Loucy (cell line): ENCODE data around the gene ICA1L.

Experiments used
- H2AFZ ChIP-seq: fragments of 200-600 bp; sonication (generic); 2 replicates; pipeline ENCODE4 v1.6.0; 2016; ENCODE audit warnings: antibody characterized with exemption, mild to moderate bottlenecking, low read length, moderate library complexity
- H3F3A ChIP-seq: fragments of 200-600 bp; 2 replicates; pipeline ENCODE4 v1.6.0; 2016; ENCODE audit warnings: antibody characterized with exemption, low read depth, mild to moderate bottlenecking
- H3K27me3 ChIP-seq: fragments of 200-600 bp; sonication (generic); 2 replicates; pipeline ENCODE4 v1.6.1; 2014; ENCODE audit warnings: low read length, mild to moderate bottlenecking; ENCODE audit not compliant: insufficient read depth, poor library complexity, severe bottlenecking
- H3K36me3 ChIP-seq: fragments of 200-600 bp; sonication (generic); 2 replicates; pipeline ENCODE4 v1.6.1; 2016; ENCODE audit warnings: low read length; ENCODE audit not compliant: insufficient read depth
- H3K4me1 ChIP-seq: fragments of 200-600 bp; sonication (generic); 2 replicates; pipeline ENCODE4 v1.5.1; 2014; ENCODE audit warnings: low read length, mild to moderate bottlenecking; ENCODE audit not compliant: insufficient read depth, poor library complexity, severe bottlenecking
- H3K4me2 ChIP-seq: fragments of 200-600 bp; sonication (generic); 2 replicates; pipeline ENCODE4 v1.6.0; 2014; ENCODE audit warnings: antibody characterized with exemption, low read length, low read depth, mild to moderate bottlenecking; ENCODE audit not compliant: poor library complexity, severe bottlenecking
- H3K4me3 ChIP-seq: fragments of 200-600 bp; sonication (generic); 2 replicates; pipeline ENCODE4 v1.5.1; 2014; ENCODE audit warnings: low read length, mild to moderate bottlenecking, mixed read lengths; ENCODE audit not compliant: poor library complexity, severe bottlenecking
- H3K79me2 ChIP-seq: fragments of 200-600 bp; sonication (generic); 2 replicates; pipeline ENCODE4 v1.6.1; 2014; ENCODE audit warnings: low read length; ENCODE audit not compliant: insufficient read depth
- H3K9ac ChIP-seq: fragments of 200-600 bp; sonication (generic); 2 replicates; pipeline ENCODE4 v1.6.0; 2014; ENCODE audit warnings: mild to moderate bottlenecking, low read depth, low read length, moderate library complexity; ENCODE audit not compliant: poor library complexity, severe bottlenecking
- H3K9me2 ChIP-seq: fragments of 200-600 bp; sonication (generic); replicated peaks from 2 replicates; pipeline ENCODE4 v1.6.1; 2016; ENCODE audit warnings: low read depth, low read length, mixed read lengths
- H3K9me3 ChIP-seq: fragments of 200-600 bp; sonication (generic); 2 replicates; pipeline ENCODE4 v1.6.1; 2014; ENCODE audit warnings: mild to moderate bottlenecking, antibody characterized with exemption, low read length, low read depth; ENCODE audit not compliant: insufficient read depth
- H4K20me1 ChIP-seq: fragments of 200-600 bp; sonication (generic); 2 replicates; pipeline ENCODE4 v1.6.0; 2014; ENCODE audit warnings: antibody characterized with exemption, low read length, mild to moderate bottlenecking; ENCODE audit not compliant: insufficient read depth, poor library complexity, severe bottlenecking
- EZH2phosphoT487 ChIP-seq: fragments of 200-600 bp; IDR thresholded peaks from 2 replicates; pipeline ENCODE4 v1.6.1; 2018; ENCODE audit warnings: antibody characterized with exemption, mild to moderate bottlenecking, moderate library complexity, borderline replicate concordance
- TF ChIP-seq, protein P1 (sequence below): fragments of 200-600 bp; sonication (generic); conservative IDR thresholded peaks from 2 replicates; pipeline ENCODE4 v1.5.1; 2014; ENCODE audit warnings: mild to moderate bottlenecking, antibody characterized with exemption, low read length

Gene ICA1L

DNA sequence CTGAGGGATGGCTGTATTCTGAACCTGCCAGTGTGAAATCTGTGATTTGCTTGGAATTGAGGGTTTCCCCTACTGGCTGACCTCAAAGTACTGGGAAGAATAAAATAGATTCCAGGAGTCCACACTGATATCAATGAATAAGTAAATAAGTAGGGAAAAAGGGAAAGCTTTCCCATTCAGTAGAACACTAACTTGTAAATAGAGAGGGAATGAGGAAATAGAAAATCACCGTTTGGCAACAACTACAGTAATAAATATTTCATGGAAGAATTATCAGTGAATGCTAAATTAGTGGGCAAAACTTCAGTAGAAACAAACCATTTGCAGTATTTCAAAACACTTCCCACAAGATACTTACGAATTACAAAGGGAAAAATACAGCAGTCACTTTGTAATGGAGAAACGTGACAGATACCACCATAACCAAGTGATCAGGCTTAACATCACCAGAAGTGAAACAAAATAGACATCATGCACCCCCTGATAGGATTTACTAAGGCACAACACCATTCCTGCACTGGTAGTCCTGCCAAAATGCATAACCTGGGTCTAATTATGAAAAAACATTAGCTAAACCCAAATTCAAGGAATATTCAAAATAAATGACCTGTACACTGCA lies 88.5 kb downstream of the ICA1L start:
- Histone ChIP-seq H3K4me1 (no peaks in the 10 kb centered on the region), H3F3A (no peaks in the 10 kb centered on the region), H3K9me2 (no peaks in the 10 kb centered on the region), H4K20me1 (no peaks in the 10 kb centered on the region), H3K79me2 (no peaks in the 10 kb centered on the region), H3K9ac (no peak overlapping the region), H3K4me2 (no peak overlapping the region), H3K4me3 (no peak overlapping the region), H3K36me3 (peaks cover 4% of the 10 kb centered on the region; the same call in 1 of the 2 replicates), H3K9me3 (no peaks in the 10 kb centered on the region), H2AFZ (no peak overlapping the region), H3K27me3 (no peaks in the 10 kb centered on the region)
- TF ChIP-seq, protein P1, sequence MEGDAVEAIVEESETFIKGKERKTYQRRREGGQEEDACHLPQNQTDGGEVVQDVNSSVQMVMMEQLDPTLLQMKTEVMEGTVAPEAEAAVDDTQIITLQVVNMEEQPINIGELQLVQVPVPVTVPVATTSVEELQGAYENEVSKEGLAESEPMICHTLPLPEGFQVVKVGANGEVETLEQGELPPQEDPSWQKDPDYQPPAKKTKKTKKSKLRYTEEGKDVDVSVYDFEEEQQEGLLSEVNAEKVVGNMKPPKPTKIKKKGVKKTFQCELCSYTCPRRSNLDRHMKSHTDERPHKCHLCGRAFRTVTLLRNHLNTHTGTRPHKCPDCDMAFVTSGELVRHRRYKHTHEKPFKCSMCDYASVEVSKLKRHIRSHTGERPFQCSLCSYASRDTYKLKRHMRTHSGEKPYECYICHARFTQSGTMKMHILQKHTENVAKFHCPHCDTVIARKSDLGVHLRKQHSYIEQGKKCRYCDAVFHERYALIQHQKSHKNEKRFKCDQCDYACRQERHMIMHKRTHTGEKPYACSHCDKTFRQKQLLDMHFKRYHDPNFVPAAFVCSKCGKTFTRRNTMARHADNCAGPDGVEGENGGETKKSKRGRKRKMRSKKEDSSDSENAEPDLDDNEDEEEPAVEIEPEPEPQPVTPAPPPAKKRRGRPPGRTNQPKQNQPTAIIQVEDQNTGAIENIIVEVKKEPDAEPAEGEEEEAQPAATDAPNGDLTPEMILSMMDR = no peak
- TF ChIP-seq EZH2phosphoT487 = no peak

DNA sequence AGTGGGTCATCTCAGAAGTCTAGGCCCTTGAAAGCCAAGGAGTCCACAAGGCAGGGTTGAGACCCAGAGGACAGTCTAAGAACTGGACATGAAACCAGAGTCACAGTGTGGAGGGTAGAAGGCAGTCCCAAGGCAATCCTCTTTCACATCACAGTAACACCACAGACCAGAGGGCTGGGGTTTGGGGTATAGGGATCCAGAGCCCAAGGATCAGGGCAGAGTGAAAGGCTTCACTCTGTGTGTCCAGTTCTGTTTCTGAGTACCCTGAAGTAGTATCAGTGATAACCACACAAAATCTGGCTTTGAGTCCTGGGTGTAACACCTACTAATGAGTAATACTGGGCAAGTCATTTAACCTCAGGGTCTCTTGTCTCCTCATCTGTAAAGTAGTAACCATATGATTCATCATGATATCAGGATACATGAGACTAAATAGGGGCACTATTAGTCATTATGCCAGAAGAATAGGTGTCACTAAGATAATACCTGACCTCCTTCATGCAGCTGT lies 91.0 kb downstream of the ICA1L start:
- Histone ChIP-seq H3K9me3 (no peaks in the 10 kb centered on the region), H3K79me2 (no peaks in the 10 kb centered on the region), H3K27me3 (no peaks in the 10 kb centered on the region), H3K4me1 (peaks cover 6% of the 10 kb centered on the region), H3K4me3 (no peak overlapping the region), H3K4me2 (no peak overlapping the region), H3K36me3 (peaks cover 9% of the 10 kb centered on the region; the same call in 1 of the 2 replicates), H3K9me2 (no peaks in the 10 kb centered on the region), H2AFZ (no peak overlapping the region), H4K20me1 (no peaks in the 10 kb centered on the region), H3K9ac (no peak overlapping the region), H3F3A (no peaks in the 10 kb centered on the region)
- TF ChIP-seq, protein P1 = no peak
- no peak for TF ChIP-seq EZH2phosphoT487

- Histone ChIP-seq H3K79me2 (no peaks in the 10 kb centered on the region), H3K36me3 (peaks cover 9% of the 10 kb centered on the region; the same call in 1 of the 2 replicates), H3K9me2 (no peaks in the 10 kb centered on the region), H3K9me3 (no peaks in the 10 kb centered on the region), H2AFZ (no peak overlapping the region), H3F3A (no peaks in the 10 kb centered on the region), H4K20me1 (no peaks in the 10 kb centered on the region), H3K9ac (no peak overlapping the region), H3K4me2 (no peak overlapping the region), H3K4me1 (peaks cover 6% of the 10 kb centered on the region), H3K4me3 (no peak overlapping the region), H3K27me3 (no peaks in the 10 kb centered on the region)
- TF ChIP-seq, protein P1 = no peak
- no peak for TF ChIP-seq EZH2phosphoT487
These were observed 93.3 kb downstream of the ICA1L start for GRCh38 chr2:202778217-202778616.
